CD14-positive monocyte (primary cell): ENCODE data around the gene CGB8. TPM values are rescaled to one million over a fixed set of nuclear protein-coding genes. Genes with fewer than 3 reads are reported as not detected.
"Not testable (repeated sequence)": the region's sequence is repeated elsewhere in the genome, so short reads cannot be mapped to it uniquely, and the experiment has no call there.

Experiments used
- DNase-seq, 3 donors: peaks; one replicate each; pipeline ENCODE4 v3.0.0-alpha.2; 2011 to 2022
- H2AFZ ChIP-seq: 2 replicates; pipeline ENCODE4 v1.6.0; 2012; ENCODE audit warnings: mild to moderate bottlenecking, low read depth, low read length, inconsistent platforms; ENCODE audit not compliant: insufficient read depth, poor library complexity, severe bottlenecking
- H3K27ac ChIP-seq, 2 donors: 1 replicate in 1 of 2; 2 replicates in 1 of 2; pipeline ENCODE4 v1.5.1; 2012 to 2013; ENCODE audit warnings: low read length in 2 of 2, control low read depth in 1 of 2, inconsistent platforms in 1 of 2, low read depth in 1 of 2, mild to moderate bottlenecking in 1 of 2
- H3K27me3 ChIP-seq, 2 donors: one replicate each; pipeline versions ENCODE4 v1.6.0 to v1.6.1; 2011 to 2013; ENCODE audit warnings: low read length in 2 of 2; ENCODE audit not compliant: control insufficient read depth in 2 of 2, insufficient read depth in 2 of 2
- H3K36me3 ChIP-seq, 2 donors: replicated peaks in 1 of 2; 1 replicate in 1 of 2; 2 replicates in 1 of 2; pipeline versions ENCODE4 v1.5.1 to v1.6.1; 2012 to 2013; ENCODE audit warnings: low read length in 2 of 2, control low read depth in 1 of 2, inconsistent platforms in 1 of 2, mild to moderate bottlenecking in 1 of 2; ENCODE audit not compliant: insufficient read depth in 2 of 2, control insufficient read depth in 1 of 2
- H3K4me1 ChIP-seq, 2 donors: 1 replicate in 1 of 2; 2 replicates in 1 of 2; pipeline versions ENCODE4 v1.5.1 to v1.6.1; 2012 to 2013; ENCODE audit warnings: low read length in 2 of 2, control low read depth in 1 of 2, inconsistent platforms in 1 of 2, mild to moderate bottlenecking in 1 of 2, moderate library complexity in 1 of 2; ENCODE audit not compliant: insufficient read depth in 2 of 2, control insufficient read depth in 1 of 2
- H3K4me2 ChIP-seq: replicated peaks from 2 replicates; pipeline ENCODE3; 2012; ENCODE audit warnings: low read length, moderate library complexity, mild to moderate bottlenecking; ENCODE audit not compliant: poor library complexity, severe bottlenecking; ENCODE audit errors: extremely low read depth
- H3K4me3 ChIP-seq, 3 experiments: fragments of 200-600 bp in 1 of 3; sonication (generic) in 1 of 3; replicated peaks in 1 of 3; 1 replicate in 2 of 3; 2 replicates in 1 of 3; pipeline ENCODE4 v1.5.1; 2011 to 2013; ENCODE audit warnings: low read length in 3 of 3, mild to moderate bottlenecking in 3 of 3, control low read depth in 2 of 3, low read depth in 2 of 3, inconsistent platforms in 1 of 3, moderate library complexity in 1 of 3
- H3K79me2 ChIP-seq: 2 replicates; pipeline ENCODE4 v1.6.0; 2012; ENCODE audit warnings: mild to moderate bottlenecking, control low read depth, inconsistent platforms, low read length, moderate library complexity; ENCODE audit not compliant: insufficient read depth
- H3K9ac ChIP-seq: 2 replicates; pipeline ENCODE4 v1.6.0; 2017; ENCODE audit warnings: low read length, mild to moderate bottlenecking; ENCODE audit not compliant: insufficient read depth, poor library complexity, severe bottlenecking
- H3K9me3 ChIP-seq, 2 donors: replicated peaks in 1 of 2; 1 replicate in 1 of 2; 2 replicates in 1 of 2; pipeline versions ENCODE4 v1.5.1 to v1.6.1; 2012 to 2013; ENCODE audit warnings: low read length in 2 of 2, control low read depth in 1 of 2; ENCODE audit not compliant: control insufficient read depth in 1 of 2, insufficient read depth in 1 of 2
- H4K20me1 ChIP-seq: 2 replicates; pipeline ENCODE4 v1.6.0; 2012; ENCODE audit warnings: mild to moderate bottlenecking, low read length, control low read depth, moderate library complexity; ENCODE audit not compliant: insufficient read depth
- H3K27ac Mint-ChIP-seq, 7 donors: one replicate each; pipeline ENCODE4 v1.8.0; 2020; ENCODE audit warnings: mild to moderate bottlenecking in 7 of 7, mixed read lengths in 7 of 7, moderate library complexity in 6 of 7, inconsistent platforms in 2 of 7
- H3K27me3 Mint-ChIP-seq, 3 donors: one replicate each; pipeline ENCODE4 v1.8.0; 2021 to 2022; ENCODE audit warnings: low read depth in 3 of 3, mild to moderate bottlenecking in 3 of 3, mixed read lengths in 3 of 3, moderate library complexity in 3 of 3, inconsistent platforms in 1 of 3
- H3K36me3 Mint-ChIP-seq, 2 donors: one replicate each; pipeline ENCODE4 v1.8.0; 2020; ENCODE audit warnings: mixed read lengths in 2 of 2, inconsistent platforms in 1 of 2, mild to moderate bottlenecking in 1 of 2
- H3K4me1 Mint-ChIP-seq: one replicate; pipeline ENCODE4 v1.8.0; 2020; ENCODE audit warnings: mild to moderate bottlenecking, mixed read lengths
- H3K4me3 Mint-ChIP-seq, 2 donors: one replicate each; pipeline ENCODE4 v1.8.0; 2020; ENCODE audit warnings: mild to moderate bottlenecking in 2 of 2, mixed read lengths in 2 of 2, moderate library complexity in 1 of 2
- H3K9me3 Mint-ChIP-seq, 7 donors: one replicate each; pipeline ENCODE4 v1.8.0; 2020 to 2022; ENCODE audit warnings: mixed read lengths in 7 of 7, mild to moderate bottlenecking in 6 of 7, moderate library complexity in 6 of 7, inconsistent platforms in 2 of 7
- CTCF ChIP-seq: fragments of 200-600 bp; IDR thresholded peaks from one replicate; pipeline ENCODE4 v1.8.0; 2022; ENCODE audit warnings: antibody characterized with exemption, mild to moderate bottlenecking
- WGBS: methylation state at CpG from one replicate; pipeline ENCODE4 v1.1.5; 2013; ENCODE audit warnings: missing lambda C conversion rate; ENCODE audit not compliant: insufficient coverage; 5-methylcytosine and 5-hydroxymethylcytosine counted together
- intact Hi-C, 2 donors: fragments of 100-400 bp; cut with micrococcal nuclease; formaldehyde crosslinking; loops; one replicate each; pipeline versions ENCODE4 v1.15.0 to v1.15.1; 2023
- polyA plus RNA-seq, 3 donors: library from polyadenylated mRNA; depleted of rRNA in 1 of 3; unstranded in 2 of 3; stranded (reverse) in 1 of 3; fragments of 300-500 nt in 2 of 3; fragments of >200 nt in 1 of 3; fragmentation: Illumina TruSeq in 2 of 3; gene quantifications; 1 replicate in 2 of 3; 2 replicates in 1 of 3; pipeline ENCODE4 v1.2.3, GENCODE V29; 2012 to 2021

The CGB8 gene
- polyA plus RNA-seq, 3 donors: not detected

- H3K4me3 ChIP-seq: no peak overlapping the region
- Mint-ChIP-seq H3K4me3 (no peak overlapping the region), H3K36me3 (no peaks in the 10 kb centered on the region), H3K27ac (no peak overlapping the region), H3K4me1 (peaks cover 3% of the 10 kb centered on the region), H3K27me3 (peaks cover 4 to 13% (median 10%) of the 10 kb centered on the region in 3 donors), H3K9me3 (no peaks in the 10 kb centered on the region)
- H3K27me3 ChIP-seq: no peaks in the 10 kb centered on the region
- no peak overlapping the region for H3K9ac ChIP-seq
- H2AFZ ChIP-seq: no peak overlapping the region
- H4K20me1 ChIP-seq: peaks cover under 1% of the 10 kb centered on the region
- WGBS: no CpG with 5 or more reads among the region's 4 CpGs
- no peaks in the 10 kb centered on the region for H3K36me3 ChIP-seq
- no peaks in the 10 kb centered on the region for H3K9me3 ChIP-seq
- H3K79me2 ChIP-seq: peaks cover 1% of the 10 kb centered on the region
- intact Hi-C loops: loop anchor here in 1 of 2 donors (10.0 kb wide), 1 partner anchor 374 kb away; the partner anchor contains the start of genes ALDH16A1 and PIH1D1
- no peak overlapping the region for H3K27ac ChIP-seq
- H3K4me1 ChIP-seq: peaks cover 5 to 6% of the 10 kb centered on the region in 2 donors
- no peak for DNase-seq
- no peak for TF ChIP-seq CTCF
- H3K4me2 ChIP-seq: no peak overlapping the region
Measured at GRCh38 chr19:49080392-49080791, 31.5 kb upstream of the CGB8 start.

GRCh38 chr19:49074869-49075268 is 26.0 kb upstream of the CGB8 start:
- H3K4me3 Mint-ChIP-seq, H3K27ac ChIP-seq, H3K4me3 ChIP-seq, H3K9ac ChIP-seq, H3K4me2 ChIP-seq, H3K36me3 Mint-ChIP-seq, H4K20me1 ChIP-seq, H3K27ac Mint-ChIP-seq, H3K79me2 ChIP-seq, H3K4me1 ChIP-seq, H3K9me3 ChIP-seq, H3K36me3 ChIP-seq, intact Hi-C loops, H2AFZ ChIP-seq: not testable (repeated sequence)
- Mint-ChIP-seq H3K27me3 (peaks cover 44 to 53% (median 52%) of the 10 kb centered on the region in 3 donors), H3K4me1 (peaks cover 11% of the 10 kb centered on the region), H3K9me3 (peaks cover 0 to 27% (median 15%) of the 10 kb centered on the region in 7 donors)
- TF ChIP-seq CTCF: peak; percentile 73
- WGBS: 5% methylated on average over 4 of the region's 9 CpGs
- peak; percentile 6 to 37 (median 34) for DNase-seq
- H3K27me3 ChIP-seq: peaks cover 12 to 44% of the 10 kb centered on the region in 2 donors
